HK-2 (cell line): ENCODE results near the gene DAPK2.
A peak's percentile ranks its signal among the peaks of the same experiment; 100 is the strongest.
"Not testable (repeated sequence)": the region's sequence is repeated elsewhere in the genome, so short reads cannot be mapped to it uniquely, and the experiment has no call there.

Experiments used
- DNase-seq: peaks from one replicate; pipeline ENCODE4 v3.0.0-alpha.2; 2018; ENCODE audit not compliant: unreplicated experiment

Gene DAPK2

DNA sequence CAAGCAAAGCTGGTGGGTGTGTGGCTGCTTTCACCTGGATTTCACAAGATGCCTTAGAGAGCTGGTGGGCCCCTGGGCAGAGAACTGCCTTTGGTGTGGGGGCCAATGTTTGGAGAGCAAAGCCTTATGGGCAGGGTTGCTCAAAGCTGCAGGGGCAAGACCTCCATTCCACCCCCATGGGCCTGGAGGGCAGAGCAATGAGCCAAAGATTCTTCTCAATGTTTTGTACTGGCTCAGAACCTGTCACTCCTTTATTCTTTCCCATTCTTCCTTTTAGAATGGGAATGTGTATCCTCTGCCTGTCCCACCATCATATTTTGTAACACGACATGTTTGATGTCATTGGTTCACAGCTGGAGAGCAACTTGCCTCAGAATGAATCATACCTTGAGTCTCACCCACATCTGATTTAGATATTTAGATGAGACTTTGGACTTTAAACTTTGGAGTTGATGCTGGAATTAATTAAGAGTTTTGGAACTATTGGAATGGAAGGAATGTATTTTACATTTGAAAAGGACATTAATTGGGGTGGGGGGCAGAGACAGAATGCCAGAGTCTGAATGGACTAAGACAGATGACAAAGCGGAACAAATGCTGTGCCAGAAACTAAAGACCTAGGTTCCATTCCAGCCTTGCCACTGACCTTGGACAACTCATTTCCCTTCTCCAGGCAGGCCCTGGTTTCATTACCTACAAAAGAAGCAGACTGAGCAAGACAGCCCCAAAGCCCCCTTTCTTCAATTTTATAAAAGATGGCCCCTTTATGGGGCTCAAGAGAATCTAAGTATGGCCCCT lies 72.9 kb downstream of the DAPK2 start:
- DNase-seq = no peak

DNA sequence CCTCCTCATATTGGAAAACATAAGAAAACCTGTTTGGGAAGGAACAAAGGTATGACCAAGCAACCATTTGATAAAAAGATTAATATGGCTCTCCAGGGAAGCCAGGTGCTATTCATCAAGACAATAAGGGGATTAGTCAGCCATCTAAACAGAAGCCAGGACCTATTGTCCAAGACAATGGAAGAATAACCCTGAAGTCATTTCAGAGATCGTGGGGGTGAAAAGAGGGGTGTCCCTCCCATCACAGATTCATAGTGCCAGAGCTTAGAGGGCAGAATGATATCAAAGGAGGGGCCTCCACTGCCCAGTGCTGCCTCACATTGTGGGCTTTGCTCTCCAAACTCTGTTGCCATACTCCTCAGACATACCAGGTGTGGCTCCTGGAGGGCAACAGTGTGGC lies 73.5 kb downstream of the DAPK2 start:
- no peak for DNase-seq

DNA sequence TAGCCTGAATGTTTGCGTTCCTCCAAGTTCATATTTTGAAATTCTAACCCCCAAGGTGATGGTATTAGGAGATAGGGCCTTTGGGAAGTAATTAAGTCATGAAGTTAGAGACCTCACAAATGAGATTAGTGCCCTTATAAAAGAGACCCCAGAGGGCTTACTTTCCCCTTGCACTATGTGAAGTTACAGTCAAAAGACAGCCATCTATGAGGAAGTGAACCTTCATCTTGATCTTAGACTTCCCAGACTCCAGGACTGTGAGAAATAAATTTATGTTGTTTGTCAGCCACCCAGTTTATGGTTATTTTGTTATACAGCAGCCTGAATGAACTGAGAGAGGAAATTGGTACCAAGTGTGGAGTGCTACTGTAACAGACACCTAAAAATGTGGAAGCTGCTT lies 74.4 kb downstream of the DAPK2 start:
- DNase-seq = no peak

DNA sequence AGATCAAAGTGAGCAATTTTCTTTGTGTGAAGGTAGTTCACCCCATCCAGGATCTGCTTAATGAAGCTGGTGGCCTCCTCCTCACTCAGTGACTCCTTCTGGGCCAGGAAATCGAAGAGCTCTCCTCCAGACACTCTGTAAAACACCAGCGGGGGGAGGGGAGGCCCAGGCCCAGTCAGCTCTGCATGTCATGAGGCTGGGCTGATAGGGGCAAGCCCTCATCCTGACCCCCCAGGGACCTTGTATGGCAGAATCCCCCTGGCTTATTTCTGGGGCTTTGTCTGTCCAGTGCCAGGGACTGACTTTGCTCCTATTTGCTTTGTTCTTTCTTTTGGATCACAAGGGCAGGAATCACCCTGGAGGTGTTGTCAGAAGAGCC lies 74.9 kb downstream of the DAPK2 start:
- DNase-seq = no peak

DNA sequence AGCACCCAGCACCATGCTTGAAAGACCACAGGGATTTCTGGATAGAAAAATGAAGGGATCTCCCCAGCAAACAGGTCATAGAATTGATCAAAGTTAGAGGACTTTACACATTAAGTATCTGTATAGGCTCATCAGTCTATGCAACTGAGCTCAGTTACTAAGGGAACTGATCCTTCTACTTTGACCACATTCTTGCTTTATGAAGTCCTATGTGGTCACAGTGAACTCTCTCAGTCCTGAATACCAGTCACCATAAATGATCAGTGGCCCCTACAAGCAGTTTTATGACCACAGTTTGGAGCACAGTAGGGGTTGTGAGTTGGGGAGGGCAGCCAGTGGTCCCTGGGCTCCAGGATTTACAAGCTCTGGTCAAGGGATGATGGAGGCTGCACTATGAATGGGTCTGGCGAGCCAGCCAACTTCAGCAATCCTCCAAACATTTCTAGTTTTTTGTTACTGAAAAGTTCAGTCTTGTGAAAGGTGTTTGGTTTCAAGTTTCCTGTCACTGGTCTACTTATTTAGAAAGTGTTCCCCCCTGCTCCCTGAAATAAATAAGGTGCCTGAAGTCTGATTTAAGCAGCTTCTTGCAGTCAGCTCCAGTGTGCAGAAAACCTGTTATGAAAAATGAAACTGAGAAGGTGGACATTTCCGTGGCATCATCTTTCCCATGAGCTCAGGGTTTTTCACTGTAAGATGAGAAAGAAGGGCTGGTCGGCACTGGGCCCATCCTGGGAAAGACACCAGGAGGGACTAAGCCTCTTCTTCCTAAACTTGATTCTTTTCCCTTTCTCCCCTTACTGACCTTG lies 75.5 kb downstream of the DAPK2 start:
- no peak for DNase-seq

DNA sequence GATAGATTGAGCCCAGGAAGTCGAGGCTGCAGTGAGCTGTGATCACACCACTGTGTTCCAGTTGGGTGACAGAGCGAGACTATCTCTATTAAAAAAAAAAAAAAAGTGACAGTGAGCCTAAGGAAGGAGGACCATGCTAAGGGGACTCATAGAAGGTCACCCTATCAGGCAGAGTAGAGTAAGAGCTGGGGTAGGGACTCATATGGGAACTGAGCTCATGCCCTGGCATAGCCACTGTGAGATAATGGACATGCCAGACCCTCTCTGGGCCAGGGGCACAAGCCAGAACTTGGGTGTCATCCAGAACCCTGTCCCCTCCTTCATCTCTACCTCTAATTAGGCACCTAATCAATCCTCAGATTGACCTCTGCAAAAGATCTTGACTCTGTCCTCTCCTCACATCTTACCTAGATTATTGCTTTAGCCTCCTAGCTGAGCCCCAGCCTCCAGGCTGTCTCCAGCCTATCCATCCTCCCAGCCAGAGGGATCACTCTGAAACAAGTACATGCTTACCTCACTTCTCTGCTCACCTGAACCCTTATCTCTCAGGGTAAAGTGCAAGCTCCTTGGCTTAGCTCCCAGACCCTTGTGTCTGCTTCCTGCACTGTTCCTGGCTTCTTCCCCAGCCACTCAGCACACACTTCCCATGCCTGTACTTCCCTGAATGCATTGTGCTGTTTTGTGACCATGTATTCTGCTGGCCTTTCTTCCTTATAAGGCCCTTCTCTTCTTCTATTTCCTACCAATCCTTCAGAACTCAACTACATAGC lies 76.4 kb downstream of the DAPK2 start:
- no peak for DNase-seq

DNA sequence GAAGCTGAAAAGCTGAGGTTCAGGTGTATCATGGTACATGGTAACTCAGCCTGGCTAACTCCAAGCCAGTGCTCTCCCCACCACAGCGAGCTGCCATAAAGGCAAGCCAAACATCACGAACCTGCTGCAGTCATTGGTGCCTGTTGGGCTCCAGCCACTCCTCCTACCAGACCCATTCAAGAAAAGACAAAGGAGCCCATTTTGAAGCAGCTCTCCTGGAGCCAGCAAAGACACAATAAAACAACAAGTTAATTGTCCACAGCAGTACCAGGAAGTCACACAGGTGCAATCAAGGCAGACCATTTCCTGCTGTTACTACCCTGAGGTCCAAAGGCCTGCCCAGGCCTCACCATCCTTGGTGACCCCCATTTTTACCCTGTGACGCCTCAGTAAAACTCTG lies 77.6 kb downstream of the DAPK2 start:
- DNase-seq = no peak

DNA sequence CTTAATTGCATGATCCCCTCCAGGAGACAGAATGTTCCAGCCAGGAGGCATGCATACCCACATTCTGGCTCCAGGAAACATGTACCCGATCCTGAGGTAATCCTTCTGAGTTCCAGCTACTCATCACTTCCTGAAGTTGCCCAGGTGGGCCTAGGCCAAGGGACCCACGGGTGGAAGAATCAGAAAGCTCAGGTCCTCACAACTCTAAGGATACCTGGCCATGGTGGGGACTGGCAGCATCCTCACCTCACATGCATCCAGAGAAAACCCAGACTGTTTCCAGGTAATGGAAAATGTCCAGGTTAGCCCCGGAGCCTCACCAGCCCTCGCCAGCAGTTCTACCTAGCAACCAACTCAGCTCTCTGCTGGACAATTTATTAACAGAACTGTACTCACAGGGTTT lies 78.2 kb downstream of the DAPK2 start:
- DNase-seq = no peak

DNA sequence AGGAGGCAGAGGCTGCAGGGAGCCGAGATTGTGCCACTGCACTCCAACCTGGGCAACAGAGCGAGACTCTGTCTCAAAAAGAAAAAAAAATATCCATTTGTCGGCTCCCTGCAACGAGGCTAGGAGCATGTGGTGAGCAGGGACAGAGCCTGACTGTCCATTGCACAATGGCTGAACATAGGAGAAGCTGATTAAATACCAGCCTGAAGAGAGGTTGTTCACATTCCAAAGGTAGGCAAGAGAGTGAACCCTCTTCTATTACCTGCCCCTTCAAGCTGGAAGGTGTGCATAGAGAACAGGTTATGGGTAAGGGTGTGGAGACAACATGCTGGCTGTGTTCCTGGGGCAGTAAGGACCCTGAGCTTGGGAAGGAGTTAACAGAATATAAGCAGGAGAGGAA lies 78.7 kb downstream of the DAPK2 start:
- DNase-seq = no peak

DNA sequence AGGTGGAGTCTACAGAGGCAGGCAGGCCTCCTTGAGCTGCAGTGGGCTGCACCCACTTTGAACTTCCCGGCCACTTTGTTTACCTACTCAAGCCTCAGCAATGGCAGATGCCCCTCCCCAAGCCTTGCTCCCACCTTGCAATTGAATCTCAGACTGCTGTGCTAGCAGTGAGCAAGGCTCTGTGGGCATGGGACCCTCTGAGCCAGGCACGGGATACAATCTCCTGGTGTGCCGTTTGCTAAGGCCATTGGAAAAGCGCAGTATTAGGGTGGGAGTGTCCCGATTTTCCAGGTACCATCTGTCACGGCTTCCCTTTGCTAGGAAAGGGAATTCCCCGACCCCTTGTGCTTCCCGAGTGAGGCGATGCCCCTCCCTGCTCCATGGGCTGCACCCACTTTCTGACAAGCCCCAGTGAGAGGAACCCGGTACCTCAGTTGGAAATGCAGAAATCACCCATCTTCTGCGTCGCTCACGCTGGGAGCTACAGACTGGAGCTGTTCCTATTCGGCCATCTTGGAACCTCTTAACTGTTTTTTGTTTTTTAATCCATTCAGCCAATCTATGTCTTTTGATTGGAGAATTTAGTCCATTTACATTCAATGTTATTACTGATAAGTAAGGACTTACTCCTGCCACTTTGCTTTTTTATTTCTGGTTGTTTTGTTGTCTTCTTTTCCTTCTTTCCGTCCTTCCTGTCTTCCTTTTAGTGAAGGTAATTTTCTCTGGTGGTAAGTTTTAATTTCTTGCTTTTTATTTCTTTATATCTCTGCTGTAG lies 83.2 kb downstream of the DAPK2 start:
- DNase-seq = not testable (repeated sequence)

DNA sequence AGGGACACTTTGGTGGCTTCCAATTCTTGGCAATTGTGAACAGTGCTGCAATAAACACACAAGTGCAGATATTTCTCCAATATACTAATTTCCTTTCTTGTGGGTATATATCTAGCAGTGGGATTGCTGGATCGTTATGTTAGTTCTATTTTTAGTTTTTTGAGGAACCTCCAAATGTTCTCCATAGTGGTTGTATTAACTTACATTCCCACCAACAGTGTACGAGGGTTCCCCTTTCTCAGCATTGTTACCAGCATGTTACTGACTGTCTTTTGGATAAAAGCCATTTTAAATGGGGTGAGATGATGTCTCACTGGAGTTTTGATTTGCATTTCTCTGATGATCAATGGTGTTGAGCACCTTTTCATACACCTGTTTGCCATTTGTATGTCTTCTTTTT lies 92.8 kb downstream of the DAPK2 start:
- DNase-seq = no peak

DNA sequence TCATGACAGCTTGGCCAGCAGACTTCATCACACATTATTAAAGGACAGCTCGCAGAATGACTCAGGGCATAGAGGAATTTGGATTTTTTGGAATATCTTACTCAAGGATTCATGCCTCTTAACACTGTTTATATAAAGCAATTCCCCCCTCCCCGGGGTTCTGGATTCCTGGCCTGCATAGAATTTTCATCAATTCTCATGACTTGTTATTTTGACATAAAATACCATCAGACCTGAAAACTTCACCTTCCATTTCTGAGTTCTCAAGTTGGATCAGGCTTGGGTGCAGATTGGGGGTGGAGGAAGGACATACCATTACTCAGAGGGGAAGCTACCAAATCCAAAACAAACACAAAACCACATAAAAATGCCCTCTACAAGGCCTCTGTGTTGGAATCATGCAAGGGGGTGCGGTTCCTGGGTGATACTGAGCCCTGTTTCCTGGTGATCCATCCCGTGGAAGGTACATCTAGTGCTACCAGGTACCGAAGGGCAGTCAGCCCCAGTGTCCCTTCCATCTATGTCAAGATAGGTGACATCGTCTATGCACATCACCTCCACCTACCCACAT lies 95.3 kb downstream of the DAPK2 start:
- no peak for DNase-seq

DNA sequence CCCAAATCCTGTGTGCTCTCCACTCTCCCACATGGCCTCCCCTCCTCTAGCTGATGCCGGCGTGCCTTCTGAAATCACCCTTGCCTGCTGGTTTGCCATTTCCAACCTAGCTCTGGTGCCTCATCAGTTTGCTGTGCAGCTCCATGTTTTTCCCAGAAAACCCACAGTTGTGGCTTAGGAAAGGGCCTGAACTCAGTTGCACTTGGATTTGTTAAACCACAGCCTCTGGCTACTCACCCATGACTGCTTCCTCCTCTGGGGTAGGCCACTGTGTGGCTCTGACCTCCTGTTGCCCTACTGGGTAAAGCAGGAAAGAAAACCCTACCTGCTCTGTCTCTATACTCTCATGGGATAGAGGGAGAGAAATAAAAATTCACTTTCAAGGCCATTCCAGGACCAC lies 97.3 kb downstream of the DAPK2 start:
- DNase-seq = no peak

DNA sequence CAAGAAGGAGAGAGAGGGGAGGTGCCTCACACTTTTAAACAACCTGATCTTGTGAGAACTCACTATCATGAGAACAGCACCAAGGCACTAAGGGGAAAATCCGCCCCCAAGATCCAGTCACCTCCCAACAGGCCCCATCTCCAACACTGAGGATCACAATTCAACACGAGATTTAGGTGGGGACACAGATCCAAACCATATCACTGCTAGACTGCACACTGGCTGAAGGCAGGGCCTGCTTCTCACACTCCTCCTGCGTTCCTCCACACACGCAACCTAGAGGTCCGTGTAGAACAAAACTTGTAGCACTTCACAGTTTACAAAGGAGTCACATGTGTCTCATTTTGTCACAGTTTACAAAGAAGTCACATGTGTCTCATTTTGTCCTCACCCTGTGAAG lies 97.8 kb downstream of the DAPK2 start:
- DNase-seq = no peak

DNA sequence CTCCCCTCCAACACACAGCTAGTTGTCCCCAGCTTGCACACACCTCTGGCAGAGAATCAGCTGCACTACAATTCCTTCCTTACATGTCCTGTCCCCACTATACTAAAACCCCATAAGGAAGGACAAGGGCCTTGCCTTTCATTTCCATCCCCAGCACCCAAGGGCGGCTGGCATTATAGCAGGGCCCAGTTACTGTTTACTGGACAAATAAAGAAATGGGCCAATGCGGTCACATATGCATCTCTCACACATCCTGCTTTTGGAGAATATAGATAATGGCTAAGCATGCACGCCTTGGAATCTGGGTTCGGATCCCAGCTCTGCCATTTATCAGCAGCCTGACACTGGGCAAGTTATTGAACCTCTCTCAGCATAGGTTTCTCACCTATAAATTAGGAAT lies 99.1 kb downstream of the DAPK2 start:
- DNase-seq = no peak

DNA sequence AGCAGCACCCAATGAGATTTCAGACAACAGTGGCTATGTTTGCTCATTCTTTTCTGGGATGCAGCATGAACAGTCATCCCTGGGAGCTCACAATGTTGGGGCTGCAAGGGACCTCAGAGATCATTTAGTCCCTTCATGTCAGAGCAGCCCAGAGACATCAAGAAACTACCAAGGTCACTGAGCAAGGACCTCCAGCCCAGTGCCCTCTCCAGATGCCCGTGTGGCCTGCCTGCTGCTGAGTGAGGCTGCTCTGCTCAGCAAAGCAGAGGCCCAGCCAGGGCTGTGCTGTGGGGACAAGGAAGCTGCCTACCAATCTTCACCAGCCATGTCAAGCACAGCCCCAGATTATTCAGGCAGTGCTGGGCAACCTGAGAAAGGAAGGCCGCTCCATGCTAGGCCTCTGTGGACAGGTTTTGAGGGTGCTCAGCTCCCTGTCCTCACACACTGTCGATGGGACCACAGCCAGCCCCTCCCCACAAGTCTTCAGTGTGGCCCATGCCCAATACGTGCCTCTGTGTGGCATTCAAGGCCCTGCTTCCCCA lies 99.7 kb downstream of the DAPK2 start:
- no peak for DNase-seq

DNA sequence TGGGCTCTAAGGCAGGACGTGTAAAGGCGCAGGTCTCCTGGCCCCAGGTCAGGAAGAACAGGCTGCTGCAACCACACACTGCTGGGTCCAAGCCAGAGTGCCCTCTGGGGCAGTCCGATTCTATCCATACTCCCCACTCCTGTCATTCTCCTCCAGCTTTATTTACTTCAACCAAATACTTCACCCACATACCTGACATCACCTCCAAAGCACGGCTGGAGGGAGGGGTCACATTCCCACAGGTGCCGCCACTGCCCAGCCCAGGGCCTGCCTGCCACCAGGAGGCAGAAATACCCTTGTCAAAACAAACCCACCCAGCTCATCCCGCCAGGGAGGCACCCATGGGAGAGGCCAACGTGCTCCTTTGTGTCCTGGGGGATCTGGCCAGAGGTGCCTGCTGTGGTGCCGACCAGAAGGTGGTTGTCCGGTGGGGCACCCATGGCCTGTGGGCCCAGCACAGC lies 100.4 kb downstream of the DAPK2 start:
- DNase-seq = no peak

DNA sequence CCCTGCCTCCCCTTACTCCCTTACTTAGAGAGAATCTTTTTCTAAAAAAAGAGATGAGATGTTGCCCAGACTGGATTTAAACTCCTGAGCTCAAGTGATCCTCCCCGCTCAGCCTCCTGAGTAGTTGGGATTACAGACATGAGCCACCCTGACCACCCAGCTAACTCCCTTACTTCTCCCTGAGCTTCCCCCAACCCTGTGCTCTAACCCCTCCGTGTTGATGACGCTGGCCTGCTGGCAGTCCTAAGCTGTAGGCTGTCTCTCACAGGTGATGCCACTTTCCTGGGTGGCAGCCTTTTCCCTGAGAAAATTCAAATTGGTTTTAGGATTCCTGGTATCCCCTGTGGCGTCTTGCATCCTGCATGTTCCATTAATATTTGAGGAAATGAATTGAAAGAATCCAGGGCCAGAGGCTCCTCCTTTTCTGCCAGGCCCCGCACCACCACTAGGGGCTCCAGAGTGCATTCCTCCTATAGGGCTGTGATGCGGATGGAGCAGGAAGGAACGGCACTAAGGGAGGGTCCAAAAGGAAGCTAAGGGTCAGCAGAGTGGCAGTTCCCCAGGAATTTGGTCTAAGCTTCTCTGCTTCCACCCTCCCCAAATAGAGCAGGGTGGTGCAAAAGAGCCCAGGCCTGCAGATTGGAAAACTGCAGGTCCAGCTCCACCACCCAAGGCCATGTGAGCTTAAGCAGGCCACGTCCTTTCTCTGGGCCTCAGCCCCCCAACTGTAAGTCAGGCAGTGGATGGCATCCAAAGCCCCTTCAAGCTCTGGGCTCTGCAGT lies 101.1 kb downstream of the DAPK2 start:
- peak; percentile 28 for DNase-seq

DNA sequence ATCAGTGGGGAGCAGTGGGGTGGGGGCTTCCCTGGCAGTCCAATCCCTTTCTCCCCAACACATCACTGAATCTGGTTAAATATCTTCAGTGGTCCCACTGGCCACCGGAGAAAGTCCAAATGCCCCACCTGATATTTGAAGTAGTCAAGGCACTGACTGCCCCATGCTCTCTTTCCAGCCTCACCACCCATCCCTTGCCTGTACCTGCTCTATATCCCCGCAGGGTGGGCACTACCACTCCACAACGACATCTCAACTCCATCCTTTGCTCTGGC lies 101.7 kb downstream of the DAPK2 start:
- DNase-seq = no peak

DNA sequence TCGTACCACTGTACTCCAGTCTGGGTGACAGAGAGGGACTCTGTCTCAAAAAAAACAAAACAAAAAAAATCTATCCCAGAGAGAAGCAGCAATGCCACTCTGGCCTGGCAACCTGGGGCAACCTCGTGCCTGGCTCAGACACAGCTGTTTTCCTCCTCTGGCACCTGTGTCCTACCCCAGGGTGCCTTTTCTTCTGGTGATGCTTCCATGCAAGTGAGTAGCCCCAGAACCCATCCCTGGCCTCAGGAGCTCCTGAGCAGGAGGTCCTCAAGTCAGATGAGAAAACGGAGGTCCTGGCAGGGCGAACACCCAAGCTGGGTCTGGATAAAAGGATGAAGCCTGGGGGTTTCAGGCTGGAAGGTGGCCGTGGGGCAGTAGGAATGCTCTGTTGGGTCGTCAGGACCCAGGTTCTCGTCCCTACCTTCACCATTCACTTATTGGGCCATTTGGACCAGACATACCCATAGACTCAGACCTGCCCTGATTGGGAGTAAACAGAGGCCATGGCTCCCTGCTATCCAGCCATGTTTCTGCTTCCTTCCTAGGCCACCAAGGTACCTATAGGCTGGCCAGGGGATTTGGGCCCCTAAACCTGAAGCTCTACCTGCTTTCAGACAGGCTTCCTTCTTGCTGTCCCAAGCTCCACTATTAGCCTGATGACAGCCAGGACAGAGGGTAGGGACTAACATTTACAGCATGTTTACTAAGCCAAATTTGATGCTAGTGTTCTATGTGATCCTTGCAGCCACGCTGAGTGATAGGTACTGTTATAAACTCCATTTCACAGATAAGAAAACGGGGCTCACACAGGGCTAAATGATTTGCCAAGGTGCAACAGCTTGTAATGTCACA lies 102.2 kb downstream of the DAPK2 start:
- DNase-seq = no peak
